GM18517 (cell line): ENCODE results near the gene METTL2B.
"Not testable (repeated sequence)": the region's sequence is repeated elsewhere in the genome, so short reads cannot be mapped to it uniquely, and the experiment has no call there.

Source experiments
- ATAC-seq: cut with Tn5 transposase; IDR thresholded peaks from one replicate; pipeline ENCODE4 v1.9.1; 2021; ENCODE audit warnings: mild to moderate bottlenecking, moderate library complexity; ENCODE audit not compliant: unreplicated experiment

Gene METTL2B

GRCh38 chr7:128523932-128524524 lies 47.5 kb downstream of the METTL2B start:
- ATAC-seq: not testable (repeated sequence)

- not testable (repeated sequence) for ATAC-seq
Measured at GRCh38 chr7:128525584-128525983, 49.0 kb downstream of the METTL2B start.

- not testable (repeated sequence) for ATAC-seq
Measured at GRCh38 chr7:128526062-128526466, 49.5 kb downstream of the METTL2B start.

- ATAC-seq: not testable (repeated sequence)
Measured at GRCh38 chr7:128529191-128529590, 52.6 kb downstream of the METTL2B start.

GRCh38 chr7:128530121-128530854 lies 53.7 kb downstream of the METTL2B start:
- ATAC-seq: peak; percentile 15

- peak; percentile 11 for ATAC-seq
Measured at GRCh38 chr7:128530855-128531104, 54.2 kb downstream of the METTL2B start.

- ATAC-seq: peak; percentile 67
Measured at GRCh38 chr7:128531105-128531954, 54.8 kb downstream of the METTL2B start.

- ATAC-seq: not testable (repeated sequence)
Measured at GRCh38 chr7:128531955-128532478, 55.5 kb downstream of the METTL2B start.

GRCh38 chr7:128532956-128533355 lies 56.4 kb downstream of the METTL2B start:
- not testable (repeated sequence) for ATAC-seq

GRCh38 chr7:128537410-128537809 lies 60.9 kb downstream of the METTL2B start:
- ATAC-seq: not testable (repeated sequence)

GRCh38 chr7:128542530-128542929 lies 66.0 kb downstream of the METTL2B start:
- not testable (repeated sequence) for ATAC-seq

- not testable (repeated sequence) for ATAC-seq
Measured at GRCh38 chr7:128543300-128543699, 66.8 kb downstream of the METTL2B start.

GRCh38 chr7:128546319-128546851 lies 69.8 kb downstream of the METTL2B start:
- ATAC-seq: not testable (repeated sequence)

- no peak for ATAC-seq
Measured at GRCh38 chr7:128550920-128551319, 74.4 kb downstream of the METTL2B start.

- not testable (repeated sequence) for ATAC-seq
Measured at GRCh38 chr7:128554394-128554793, 77.8 kb downstream of the METTL2B start.
